ENCODE measurements around the gene ZFR. TPM values are rescaled to one million over a fixed set of nuclear protein-coding genes. Genes with fewer than 3 reads are reported as not detected.
"Not testable (repeated sequence)": the region's sequence is repeated elsewhere in the genome, so short reads cannot be mapped to it uniquely, and the experiment has no call there.

Gene ZFR
- polyA plus RNA-seq, 1 donor from 2014 or later = 81.7 TPM

DNA sequence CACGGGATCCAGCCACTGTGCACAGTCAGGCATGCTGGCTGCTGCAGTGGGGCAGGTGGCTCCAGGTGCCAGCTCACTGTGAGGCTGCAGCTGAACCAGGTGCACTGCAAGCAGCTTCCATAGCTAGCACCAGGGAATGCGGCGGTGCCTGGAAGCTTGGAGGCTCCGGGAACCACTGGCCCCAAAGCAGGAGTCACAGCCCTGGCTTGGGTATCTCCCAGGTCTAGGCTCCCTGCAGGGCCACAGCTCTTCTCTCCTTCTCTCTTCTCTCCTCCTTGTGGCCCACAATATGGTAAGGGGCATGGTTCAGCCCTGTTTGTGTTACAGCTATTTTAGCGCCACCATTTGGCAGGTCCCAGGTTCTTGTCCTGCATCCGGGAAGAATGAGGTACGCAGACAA is 125.1 kb downstream of the ZFR start:
- Mint-ChIP-seq H3K4me3 (no peak overlapping the region), H3K9me3 (peaks cover 4 to 6% (median 5%) of the 10 kb centered on the region in 3 donors), H3K36me3 (peaks cover 3% of the 10 kb centered on the region), H3K4me1 (peaks cover 0 to 3% (median 3%) of the 10 kb centered on the region in 3 donors), H3K27ac (no peak overlapping the region), H3K27me3 (peaks cover 3% of the 10 kb centered on the region)

DNA sequence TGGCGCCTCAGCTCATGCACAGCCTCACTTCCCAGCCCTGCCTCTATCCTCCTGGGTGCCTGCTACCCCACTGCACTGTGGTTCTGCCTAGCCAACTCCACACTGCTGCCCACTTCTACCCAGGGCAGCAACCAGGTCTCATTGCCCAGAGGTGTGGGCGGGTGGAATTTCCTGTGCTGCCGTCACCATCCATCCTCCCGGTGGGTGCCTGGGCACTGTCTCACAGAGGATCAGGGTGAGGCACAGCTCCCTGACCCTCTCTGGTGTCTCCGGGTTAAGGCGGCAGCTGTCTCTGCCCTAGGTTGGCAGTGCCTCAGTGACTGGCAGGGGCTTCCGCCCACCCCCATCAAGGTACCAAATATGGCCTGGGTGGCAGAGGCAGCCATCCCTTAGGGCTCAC is 127.5 kb downstream of the ZFR start:
- Mint-ChIP-seq H3K4me1 (peaks cover 5 to 6% (median 5%) of the 10 kb centered on the region in 3 donors), H3K4me3 (peak overlapping the region in 1 of 4 donors; percentile 53), H3K9me3 (peaks cover 4 to 6% (median 5%) of the 10 kb centered on the region in 3 donors), H3K36me3 (peaks cover 5% of the 10 kb centered on the region), H3K27me3 (peaks cover 3% of the 10 kb centered on the region), H3K27ac (no peak overlapping the region)

DNA sequence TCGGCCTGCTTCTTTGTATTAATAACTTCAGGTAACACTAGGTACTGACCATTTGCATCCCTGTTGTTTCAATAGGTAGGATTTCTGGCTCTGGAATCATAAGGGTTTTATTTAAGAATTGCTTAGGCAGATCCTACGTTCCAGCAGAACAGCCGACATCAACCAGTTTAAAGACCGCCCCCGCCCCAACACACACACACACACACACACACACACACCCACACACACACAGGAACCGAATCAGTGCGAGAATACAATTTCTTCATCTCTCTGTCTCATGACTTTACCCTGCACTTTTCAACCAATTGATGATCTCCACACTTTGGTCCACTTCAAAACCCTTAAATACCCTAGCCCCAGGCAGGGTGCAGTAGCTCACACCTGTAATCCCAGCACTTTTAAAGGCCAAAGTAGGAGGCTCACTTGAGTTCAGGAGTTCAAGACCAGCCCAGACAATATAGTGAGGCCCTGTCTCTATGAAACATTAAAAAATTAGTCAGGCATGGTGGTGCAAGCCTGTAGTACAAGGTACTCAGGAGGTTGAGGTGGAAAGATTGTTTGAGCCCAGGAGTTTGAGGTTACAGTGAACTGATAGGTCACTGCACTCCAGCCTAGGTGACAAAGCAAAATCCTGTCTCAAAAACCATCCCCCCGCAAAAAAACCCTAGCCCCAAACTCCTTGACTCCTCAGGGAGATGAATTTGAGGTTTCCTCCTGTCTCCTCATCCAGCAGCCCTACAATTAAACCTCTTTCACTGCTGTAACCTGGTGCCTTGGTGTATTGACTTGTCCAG is 129.1 kb downstream of the ZFR start:
- Mint-ChIP-seq H3K4me3 (peak overlapping the region in 2 of 4 donors; percentile 63 to 76), H3K9me3 (no peaks in the 10 kb centered on the region), H3K27me3 (peaks cover 5% of the 10 kb centered on the region), H3K36me3 (peaks cover 3% of the 10 kb centered on the region), H3K27ac (peak overlapping the region in 1 of 3 donors; percentile 78), H3K4me1 (peaks cover 16 to 17% (median 17%) of the 10 kb centered on the region in 3 donors)

DNA sequence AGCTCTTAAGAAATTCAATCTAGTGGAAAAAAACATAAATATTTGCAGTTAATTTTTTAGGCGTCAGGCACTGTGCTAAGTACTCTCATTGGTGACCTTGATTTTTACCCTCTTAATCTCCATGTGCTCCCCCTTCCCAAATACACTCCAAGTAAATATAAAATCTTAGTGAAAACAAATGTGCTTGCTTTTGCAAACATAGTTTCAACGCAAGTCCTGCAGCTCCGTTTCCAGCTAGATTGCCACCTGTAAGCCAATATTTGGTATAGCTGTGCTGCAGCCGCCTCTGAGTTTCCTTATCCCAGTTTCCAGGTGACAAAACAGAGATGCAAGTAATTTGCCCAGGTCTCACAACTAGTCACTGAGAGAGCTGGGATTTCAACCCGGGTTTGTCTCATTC is 129.9 kb downstream of the ZFR start:
- H3K9me3 Mint-ChIP-seq = no peaks in the 10 kb centered on the region
- peaks cover 23 to 25% (median 23%) of the 10 kb centered on the region in 3 donors for H3K4me1 Mint-ChIP-seq
- H3K36me3 Mint-ChIP-seq = peaks cover 4% of the 10 kb centered on the region
- H3K27me3 Mint-ChIP-seq = peaks cover 5% of the 10 kb centered on the region
- peak overlapping the region in 1 of 3 donors; percentile 69 for H3K27ac Mint-ChIP-seq
- H3K4me3 Mint-ChIP-seq = peak overlapping the region in 3 of 4 donors; percentile 52 to 81 (median 70)

DNA sequence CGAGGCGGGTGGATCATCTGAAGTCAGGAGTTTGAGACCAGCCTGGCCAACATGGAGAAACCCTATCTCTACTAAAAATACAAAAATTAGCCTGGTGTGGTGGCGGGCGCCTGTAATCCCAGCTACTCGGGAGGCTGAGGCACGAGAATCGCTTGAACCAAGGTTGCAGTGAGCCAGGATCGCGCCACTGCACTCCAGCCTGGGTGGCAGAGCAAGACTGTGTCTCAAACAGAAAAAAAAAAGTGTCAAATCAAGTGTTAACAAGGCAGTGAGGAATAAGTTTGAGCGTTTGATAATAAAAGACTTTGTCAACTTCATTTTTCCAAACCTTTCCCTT is 130.4 kb downstream of the ZFR start:
- H3K36me3 Mint-ChIP-seq, H3K27me3 Mint-ChIP-seq, H3K9me3 Mint-ChIP-seq: not testable (repeated sequence)
- Mint-ChIP-seq H3K27ac (peak overlapping the region in 1 of 3 donors; percentile 69), H3K4me3 (peak overlapping the region; percentile 32 to 81 (median 75)), H3K4me1 (peaks cover 28 to 30% (median 28%) of the 10 kb centered on the region in 3 donors)

DNA sequence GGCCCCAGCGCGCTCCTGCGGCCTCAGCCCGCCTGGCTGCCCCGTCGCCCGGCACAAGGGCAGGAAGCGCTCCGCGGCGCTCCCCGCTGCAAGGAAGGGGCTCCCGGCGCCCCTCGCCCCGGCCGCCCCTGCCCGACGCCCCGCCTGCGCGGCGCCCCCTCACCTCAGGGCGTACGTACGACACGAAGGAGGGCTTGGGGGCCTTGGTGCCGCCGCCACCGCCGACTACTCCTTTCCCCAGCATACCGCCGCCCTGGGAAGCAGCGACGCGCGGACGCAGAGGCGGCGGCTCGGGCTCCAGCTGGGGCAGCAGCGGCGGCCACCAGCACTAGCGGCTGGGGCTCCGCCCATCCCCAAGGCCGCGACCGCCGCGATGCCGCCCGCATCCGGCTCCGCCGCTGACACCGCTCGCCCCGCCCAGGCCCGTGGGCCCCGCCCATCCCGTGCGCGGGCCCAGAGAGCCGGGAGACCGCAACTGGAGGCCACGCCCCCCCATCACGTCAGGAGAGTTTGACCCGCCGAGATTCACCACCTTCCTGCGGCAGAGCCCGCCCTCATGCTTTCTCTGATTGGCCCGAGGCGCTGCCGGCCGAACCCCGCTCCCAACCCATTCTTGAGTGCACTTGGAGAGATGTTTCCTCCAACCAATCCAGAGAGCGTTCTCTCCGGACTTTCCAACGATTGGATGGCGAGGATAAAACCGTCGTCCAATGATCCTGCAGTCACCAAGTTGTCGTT is 131.8 kb downstream of the ZFR start, which contains the start of gene MTMR12:
MTMR12 (minus strand) TSS at position 345 of the 738 bp plus-strand sequence; CDS start at position 244, 101 bp downstream.
- Mint-ChIP-seq H3K4me3 (peak within 1 kb of the TSS; percentile 87 to 97 (median 96)), H3K27me3 (peaks cover 2% of the 10 kb centered on the region), H3K4me1 (peaks cover 33 to 35% (median 34%) of the 10 kb centered on the region in 3 donors), H3K36me3 (peaks cover 6% of the 10 kb centered on the region), H3K27ac (peak within 1 kb of the TSS; percentile 94 to 96 (median 94)), H3K9me3 (no peaks in the 10 kb centered on the region)

DNA sequence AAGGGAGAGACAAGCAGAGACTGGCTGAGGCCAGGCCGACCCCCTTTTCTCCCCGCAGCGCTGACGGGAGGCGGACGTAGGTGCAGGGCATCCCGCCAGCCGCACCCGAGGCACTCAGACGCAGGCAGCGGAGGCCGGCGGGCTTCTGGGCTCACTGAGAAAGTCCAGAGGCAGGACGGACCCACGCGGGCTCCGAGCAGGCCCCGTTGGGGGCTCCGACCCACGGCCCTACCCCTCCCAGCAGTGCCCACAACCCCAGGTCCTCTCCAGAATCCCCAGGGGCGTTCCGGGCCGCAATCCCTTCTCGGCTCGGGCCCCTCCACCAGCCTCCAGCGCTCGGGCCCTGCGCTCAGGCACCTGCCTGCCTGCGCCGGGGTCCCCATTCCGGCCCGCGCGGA is 132.3 kb downstream of the ZFR start:
- no peaks in the 10 kb centered on the region for H3K9me3 Mint-ChIP-seq
- peaks cover 33 to 40% (median 39%) of the 10 kb centered on the region in 3 donors for H3K4me1 Mint-ChIP-seq
- peak overlapping the region; percentile 86 to 92 (median 89) for H3K27ac Mint-ChIP-seq
- peak overlapping the region; percentile 87 to 97 (median 96) for H3K4me3 Mint-ChIP-seq
- H3K36me3 Mint-ChIP-seq = peaks cover 6% of the 10 kb centered on the region
- H3K27me3 Mint-ChIP-seq = peaks cover 2% of the 10 kb centered on the region

DNA sequence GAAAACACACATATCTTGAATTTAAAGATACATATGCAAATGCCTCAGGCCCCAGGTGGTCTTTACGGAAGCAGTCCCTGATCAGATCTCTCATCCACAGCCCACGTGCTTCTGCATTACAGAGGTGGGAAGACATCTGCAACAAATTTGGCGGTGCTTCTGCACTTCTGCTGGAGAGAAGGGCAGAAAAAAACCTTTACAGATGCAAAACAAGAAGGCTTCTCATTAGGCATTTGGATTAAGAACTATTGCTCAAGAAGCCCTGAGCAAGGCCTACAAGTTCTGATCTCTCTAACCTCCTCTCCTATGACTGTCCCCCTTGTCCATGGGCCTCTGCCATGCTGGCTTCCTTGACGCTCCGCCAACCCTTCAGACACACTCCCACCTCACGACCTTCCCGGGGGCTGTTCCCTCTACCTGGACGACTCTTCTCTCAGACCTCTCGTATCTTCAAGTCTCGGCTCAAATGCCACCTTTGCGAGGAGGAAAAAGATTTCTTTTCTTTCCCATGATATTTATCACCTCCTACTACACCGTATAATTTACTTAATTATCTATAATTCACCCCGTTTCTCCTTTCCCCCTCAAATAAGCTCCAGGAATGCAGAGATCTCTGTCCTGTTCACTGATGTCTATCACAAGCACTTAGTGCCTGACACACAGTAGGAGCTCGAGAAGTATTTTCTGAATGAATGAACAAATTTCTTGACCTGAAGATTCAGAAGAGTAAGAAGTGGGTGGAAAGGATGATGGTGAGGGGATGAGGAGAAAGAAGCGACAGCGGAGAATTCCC is 132.9 kb downstream of the ZFR start:
- Mint-ChIP-seq H3K36me3 (peaks cover 6% of the 10 kb centered on the region), H3K4me3 (peak overlapping the region; percentile 87 to 97 (median 96)), H3K9me3 (no peaks in the 10 kb centered on the region), H3K27ac (peak overlapping the region; percentile 86 to 92 (median 89)), H3K4me1 (peaks cover 33 to 41% (median 40%) of the 10 kb centered on the region in 3 donors), H3K27me3 (peaks cover 2% of the 10 kb centered on the region)

DNA sequence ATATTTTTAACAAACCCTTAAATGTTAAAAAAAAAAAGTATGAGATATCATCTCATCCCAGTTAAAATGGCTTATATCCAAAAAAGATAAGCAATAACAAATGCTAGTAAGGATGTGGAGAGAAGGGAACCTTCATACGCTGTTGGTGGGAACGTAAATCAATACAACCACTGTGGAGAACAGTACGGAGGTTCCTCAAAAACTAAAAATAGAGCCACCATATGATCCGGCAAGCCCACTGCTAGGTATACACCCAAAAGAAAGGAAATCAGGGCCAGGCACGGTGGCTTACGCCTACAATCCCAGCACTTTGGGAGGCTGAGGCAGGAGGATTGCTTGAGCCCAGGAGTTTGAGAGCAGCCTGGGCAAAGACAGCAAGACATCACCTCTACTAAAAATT is 134.8 kb downstream of the ZFR start:
- Mint-ChIP-seq H3K4me1 (peaks cover 36 to 53% (median 47%) of the 10 kb centered on the region in 3 donors), H3K36me3 (peaks cover 7% of the 10 kb centered on the region), H3K27ac (peak overlapping the region in 2 of 3 donors; percentile 37 to 92), H3K4me3 (peak overlapping the region in 3 of 4 donors; percentile 63 to 91 (median 77)), H3K27me3 (peaks cover 2% of the 10 kb centered on the region), H3K9me3 (no peaks in the 10 kb centered on the region)

DNA sequence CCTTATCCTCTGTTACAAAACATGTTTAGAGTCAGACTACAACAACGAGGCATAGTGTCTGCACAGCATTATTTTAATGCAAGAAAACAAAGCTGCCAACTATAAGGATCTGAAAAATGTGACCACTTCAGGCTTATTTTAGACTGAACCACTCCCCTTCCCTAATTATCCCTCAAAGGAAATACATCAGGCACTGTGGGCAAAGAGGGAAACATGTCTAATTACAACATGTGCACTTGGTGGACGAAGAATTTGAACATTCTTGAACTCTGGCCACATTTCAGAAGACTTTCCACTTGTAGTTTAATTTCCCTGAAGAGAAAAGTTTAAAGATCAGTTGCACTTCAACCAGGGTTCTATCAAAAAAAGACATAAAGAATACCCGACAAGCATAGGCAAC is 135.6 kb downstream of the ZFR start:
- Mint-ChIP-seq H3K27ac (peak overlapping the region in 1 of 3 donors; percentile 92), H3K27me3 (peaks cover 2% of the 10 kb centered on the region), H3K4me1 (peaks cover 38 to 57% (median 51%) of the 10 kb centered on the region in 3 donors), H3K4me3 (peak overlapping the region in 2 of 4 donors; percentile 77 to 91), H3K36me3 (peaks cover 7% of the 10 kb centered on the region), H3K9me3 (no peaks in the 10 kb centered on the region)

DNA sequence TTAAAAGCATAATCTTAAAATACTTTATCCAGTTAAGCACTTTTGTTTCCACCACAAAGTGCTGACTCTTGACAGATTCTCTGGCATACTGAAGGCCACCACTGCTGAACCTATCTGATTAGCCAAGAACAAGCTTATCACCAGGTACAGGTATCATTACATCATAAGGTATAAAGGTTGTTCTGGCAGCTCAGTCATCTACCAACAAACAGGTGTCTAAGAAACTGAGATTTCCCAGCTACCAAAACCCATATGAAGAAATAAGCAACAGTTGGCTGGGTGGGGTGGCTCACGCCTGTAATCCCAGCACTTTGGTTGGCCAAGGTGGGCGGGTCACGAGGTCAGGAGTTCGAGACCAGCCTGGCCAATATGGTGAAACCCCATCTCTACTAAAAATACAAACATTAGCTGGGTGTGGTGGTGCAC is 136.8 kb downstream of the ZFR start:
- Mint-ChIP-seq H3K36me3 (peaks cover 7% of the 10 kb centered on the region), H3K27ac (peak overlapping the region in 1 of 3 donors; percentile 37), H3K27me3 (peaks cover 2% of the 10 kb centered on the region), H3K4me3 (peak overlapping the region in 1 of 4 donors; percentile 8), H3K4me1 (peaks cover 38 to 60% (median 54%) of the 10 kb centered on the region in 3 donors), H3K9me3 (no peaks in the 10 kb centered on the region)

DNA sequence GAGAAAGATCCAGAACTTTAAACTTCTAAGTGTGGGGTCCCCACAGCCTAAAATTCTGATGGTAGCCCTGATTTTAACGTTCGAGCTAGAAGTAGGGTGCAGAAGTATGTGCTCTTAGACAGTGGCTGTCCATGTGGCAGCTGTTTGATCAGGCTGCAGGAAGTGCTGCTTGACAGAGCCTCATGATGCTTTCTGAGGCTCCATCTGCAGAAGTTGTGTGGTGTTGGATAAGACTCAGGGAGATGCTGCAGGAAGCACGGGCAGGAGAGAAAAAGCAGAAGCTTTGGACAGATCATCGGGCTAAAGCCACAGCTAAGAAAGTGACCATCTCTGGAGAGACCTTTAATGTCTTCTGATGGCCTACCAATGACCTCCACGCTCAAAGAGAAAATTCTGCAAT is 139.9 kb downstream of the ZFR start:
- H3K4me3 Mint-ChIP-seq = peak overlapping the region in 2 of 4 donors; percentile 30 to 43
- peaks cover 31 to 48% (median 45%) of the 10 kb centered on the region in 3 donors for H3K4me1 Mint-ChIP-seq
- H3K27ac Mint-ChIP-seq = no peak overlapping the region
- H3K9me3 Mint-ChIP-seq = no peaks in the 10 kb centered on the region
- H3K27me3 Mint-ChIP-seq = no peaks in the 10 kb centered on the region
- H3K36me3 Mint-ChIP-seq = peaks cover 5% of the 10 kb centered on the region
